ENCODE measurements around the gene AKIRIN2.
A peak's percentile ranks its signal among the peaks of the same experiment; 100 is the strongest.
"Not testable (repeated sequence)": the region's sequence is repeated elsewhere in the genome, so short reads cannot be mapped to it uniquely, and the experiment has no call there.

Gene AKIRIN2

GRCh38 chr6:87716928-87717614 is 15.0 kb upstream of the AKIRIN2 start:
- no peak for DNase-seq

GRCh38 chr6:87714093-87714842 is 12.2 kb upstream of the AKIRIN2 start:
- DNase-seq: peak; percentile 84

GRCh38 chr6:87712713-87713112 is 10.7 kb upstream of the AKIRIN2 start:
- DNase-seq: not testable (repeated sequence)

DNA sequence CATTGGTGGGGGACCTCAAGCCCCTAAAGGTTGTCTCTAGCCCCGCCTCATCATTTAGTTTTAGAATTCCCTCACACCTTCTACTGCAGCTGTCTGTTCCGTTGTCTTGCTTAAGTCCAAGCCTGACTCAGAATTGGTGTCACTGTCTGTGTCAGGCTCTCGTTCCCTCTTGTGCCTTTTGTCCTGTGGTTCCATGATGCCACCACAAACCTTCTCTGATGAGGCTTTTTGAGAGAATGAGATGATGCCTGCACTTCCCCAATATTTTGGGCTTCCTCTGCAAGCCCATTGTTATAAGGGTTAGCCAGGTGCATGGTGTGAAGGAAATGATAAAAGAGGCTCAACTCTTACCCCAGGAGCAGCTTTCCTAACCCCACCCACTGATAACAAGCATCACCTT is 8.1 kb upstream of the AKIRIN2 start:
- DNase-seq: peak; percentile 81

GRCh38 chr6:87708581-87709427 is 6.8 kb upstream of the AKIRIN2 start:
- not testable (repeated sequence) for DNase-seq

DNA sequence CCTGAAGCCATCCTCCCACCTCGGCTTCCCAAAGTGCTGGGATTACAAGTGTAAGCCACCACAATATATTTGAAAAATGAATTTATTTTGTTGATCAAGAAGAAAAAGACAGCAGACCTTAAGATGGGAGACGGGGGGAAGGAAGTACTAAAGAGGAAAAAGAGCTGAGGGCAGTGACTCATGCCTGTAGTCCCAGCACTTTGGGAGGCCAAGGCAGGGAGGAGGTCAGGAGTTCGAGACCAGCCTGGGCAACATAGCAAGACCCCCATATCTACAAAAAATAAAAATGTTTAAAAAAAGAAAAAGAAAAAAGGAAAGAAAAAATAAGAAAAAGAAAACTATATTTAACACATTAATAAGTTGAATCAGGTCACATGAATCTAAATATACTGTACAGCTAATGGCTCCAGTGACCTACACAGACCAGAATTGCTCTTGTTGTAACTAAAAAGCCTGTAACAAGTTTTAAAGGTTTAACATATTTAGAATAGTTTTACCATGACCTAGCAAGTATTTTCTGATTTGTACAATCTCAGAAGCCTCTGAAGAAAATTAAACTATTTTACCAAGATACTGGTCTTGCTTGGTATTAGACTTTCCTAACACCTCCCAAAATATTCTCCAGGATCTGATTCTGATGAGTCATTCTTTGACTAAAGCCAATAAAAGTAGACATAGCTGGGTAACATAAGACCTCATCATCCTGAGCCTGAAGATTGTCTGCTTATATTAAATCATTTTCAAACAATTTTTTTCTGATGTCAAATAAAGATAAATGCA is 4.3 kb upstream of the AKIRIN2 start:
- no peak for DNase-seq

DNA sequence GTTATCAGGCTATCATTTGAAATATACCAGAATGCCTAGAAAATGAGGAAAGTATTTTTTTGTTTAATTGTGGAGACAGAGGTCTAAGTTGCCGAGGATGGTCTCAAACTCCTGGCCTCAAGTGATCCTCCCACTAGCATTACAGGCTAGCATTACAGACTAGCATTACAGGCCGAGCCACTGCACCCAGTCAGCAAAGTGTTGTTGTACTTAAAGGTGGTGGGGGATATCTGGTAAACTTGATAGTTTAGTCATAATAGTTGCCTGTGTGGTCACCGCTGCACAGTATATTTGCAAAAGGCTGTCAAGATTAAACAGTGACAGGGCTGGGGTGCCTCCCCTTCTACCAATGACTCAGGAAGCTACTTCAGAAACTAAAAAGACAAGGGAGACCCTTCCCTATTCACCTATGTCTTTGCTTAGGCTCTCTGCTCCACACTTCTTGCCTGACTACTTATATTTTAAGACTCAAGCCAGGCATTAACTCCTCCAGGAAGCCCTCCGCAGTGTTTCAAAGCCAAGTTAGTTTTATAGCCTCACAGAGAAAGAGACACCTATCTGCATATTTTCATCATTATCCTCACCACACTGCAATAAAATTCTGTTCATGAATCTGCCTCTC is 3.1 kb upstream of the AKIRIN2 start:
- peak; percentile 94 for DNase-seq

DNA sequence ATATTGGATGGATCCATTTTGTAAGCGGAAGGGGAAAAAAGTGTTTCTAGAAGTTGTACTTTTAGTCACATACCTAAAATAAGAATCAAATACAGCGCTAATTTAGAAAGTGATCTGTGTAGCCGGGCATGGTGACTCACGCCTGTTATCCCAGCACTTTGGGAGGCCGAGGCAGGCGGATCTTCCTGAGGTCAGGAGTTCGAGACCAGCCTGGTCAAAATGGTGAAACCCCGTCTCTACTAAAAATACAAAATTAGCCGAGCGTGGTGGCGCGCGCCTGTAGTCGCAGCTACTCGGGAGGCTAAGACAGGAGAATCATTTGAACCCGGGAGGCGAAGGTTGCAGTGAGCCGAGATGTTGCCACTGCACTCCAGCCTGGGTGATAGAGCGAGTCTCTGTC is 1.0 kb upstream of the AKIRIN2 start:
- DNase-seq: not testable (repeated sequence)

GRCh38 chr6:87702589-87702945 is 534 bp upstream of the AKIRIN2 start:
- no peak for DNase-seq

DNA sequence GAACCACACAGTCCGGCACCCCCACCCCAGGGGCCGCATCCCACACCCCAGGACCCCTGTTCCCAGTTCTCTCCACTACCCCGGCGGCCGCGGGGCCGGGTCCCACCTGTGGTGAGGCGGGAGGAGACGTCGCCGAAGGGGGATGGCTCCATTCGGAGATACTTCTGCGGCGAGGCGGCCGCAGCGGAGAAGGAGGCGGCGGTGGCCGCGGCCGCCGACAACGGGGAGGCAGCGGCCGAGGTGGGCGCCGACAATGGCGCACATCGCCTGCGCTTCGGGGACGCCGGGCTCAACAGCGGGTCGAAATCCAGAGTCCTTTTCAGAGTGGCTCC is 723 bp downstream of the AKIRIN2 start:
- DNase-seq: no peak

GRCh38 chr6:87700397-87701343 is 1.4 kb downstream of the AKIRIN2 start:
- peak; percentile 78 for DNase-seq

GRCh38 chr6:87699576-87699975 is 2.5 kb downstream of the AKIRIN2 start:
- no peak for DNase-seq

DNA sequence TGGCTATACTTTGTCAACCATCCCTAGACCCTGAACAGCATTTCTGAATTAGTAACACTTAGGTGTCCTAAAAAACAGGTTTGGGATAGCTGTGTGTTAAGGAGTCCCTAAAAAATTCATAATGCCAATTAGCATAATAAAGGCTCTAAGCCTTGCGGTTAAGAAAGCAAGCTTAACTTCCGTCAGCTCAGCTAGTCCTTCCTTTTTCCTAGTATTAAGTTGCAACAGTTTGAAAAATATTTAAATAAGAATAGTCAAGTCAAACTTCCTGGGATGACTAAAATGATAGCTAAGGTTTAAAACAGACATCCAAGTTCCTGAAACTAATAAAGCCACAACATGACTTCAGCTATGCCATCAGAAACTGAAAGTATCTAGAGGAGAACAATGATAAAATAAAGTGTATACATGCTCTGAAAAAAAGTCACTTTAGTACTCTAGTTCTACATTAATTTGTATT is 3.5 kb downstream of the AKIRIN2 start:
- DNase-seq: peak; percentile 76

DNA sequence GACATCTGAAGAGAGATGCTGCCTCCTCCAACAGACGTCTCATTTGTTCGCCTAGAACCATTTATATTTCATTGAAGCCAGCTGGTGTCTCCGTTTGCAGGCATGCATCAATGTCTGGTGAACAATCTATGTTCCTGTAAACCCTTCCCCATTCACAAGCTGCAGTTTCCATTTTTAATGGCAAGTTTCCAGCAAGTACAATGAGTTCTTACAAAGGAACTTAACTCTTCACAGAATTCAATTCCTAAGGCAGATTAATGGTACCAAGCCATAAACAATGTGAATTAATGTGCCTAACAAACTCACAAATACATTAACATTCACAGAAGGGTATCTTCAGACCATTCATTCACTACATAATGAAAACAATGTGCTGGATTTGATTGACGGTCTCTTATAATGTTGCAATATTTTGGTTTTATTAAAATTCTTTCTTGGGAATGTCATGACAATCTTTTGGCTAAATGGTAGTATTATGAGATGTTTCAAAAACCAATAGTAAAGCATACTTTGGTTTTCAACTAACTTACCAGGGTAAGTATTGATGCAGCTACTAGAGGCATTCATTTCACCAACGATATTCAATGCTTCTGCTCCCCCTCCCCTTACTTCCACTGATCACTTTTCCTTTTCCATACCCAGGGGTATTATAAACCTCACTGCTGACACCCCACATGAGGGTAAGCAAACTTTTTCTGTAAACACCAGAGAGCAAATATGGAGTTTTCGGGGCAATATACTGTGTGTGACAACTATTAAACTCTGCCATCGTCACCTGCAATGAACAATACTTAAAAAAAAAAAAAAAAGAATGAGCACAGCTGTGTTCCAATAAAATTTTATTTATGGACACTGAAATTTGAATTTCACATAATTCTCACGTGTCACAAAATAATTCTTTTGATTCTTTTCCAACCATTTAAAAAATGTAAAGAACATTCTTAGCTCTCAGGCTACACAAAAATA is 4.2 kb downstream of the AKIRIN2 start:
- DNase-seq: no peak

DNA sequence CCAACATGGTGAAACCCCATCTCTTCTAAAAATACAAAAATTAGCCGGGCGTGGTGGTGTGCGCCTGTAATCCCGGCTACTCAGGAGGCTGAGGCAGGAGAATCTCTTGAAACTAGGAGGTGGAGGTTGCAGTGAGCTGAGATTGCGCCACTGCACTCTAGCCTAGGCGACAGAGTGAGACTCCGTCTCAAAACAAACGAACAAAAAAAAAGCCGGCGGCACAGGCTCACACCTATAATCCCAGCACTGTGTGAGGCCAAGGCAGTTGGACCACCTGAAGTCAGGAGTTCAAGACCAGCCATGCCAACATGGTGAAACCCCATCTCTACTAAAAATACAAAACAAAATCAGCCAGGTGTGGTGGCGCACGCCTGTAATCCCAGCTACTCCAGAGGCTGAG is 5.2 kb downstream of the AKIRIN2 start:
- not testable (repeated sequence) for DNase-seq

GRCh38 chr6:87692086-87692485 is 9.9 kb downstream of the AKIRIN2 start:
- DNase-seq: no peak

DNA sequence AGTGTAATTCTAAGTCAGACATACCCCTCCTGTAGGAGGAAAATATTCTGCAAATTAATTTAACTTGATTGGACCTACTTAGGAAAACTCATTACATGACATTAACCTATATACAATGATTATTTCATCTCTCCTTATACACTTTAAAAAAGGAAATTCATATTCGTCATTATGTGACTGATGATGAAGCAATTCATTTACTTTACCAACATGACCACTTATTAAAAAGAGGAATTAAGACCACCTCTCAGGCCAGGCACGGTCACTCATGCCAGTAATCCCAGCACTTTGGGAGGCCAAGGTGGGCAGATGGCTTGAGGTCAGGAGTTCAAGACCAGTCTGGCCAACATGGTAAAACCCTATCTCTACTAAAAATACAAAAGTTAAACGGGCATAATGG is 11.6 kb downstream of the AKIRIN2 start:
- DNase-seq: no peak

DNA sequence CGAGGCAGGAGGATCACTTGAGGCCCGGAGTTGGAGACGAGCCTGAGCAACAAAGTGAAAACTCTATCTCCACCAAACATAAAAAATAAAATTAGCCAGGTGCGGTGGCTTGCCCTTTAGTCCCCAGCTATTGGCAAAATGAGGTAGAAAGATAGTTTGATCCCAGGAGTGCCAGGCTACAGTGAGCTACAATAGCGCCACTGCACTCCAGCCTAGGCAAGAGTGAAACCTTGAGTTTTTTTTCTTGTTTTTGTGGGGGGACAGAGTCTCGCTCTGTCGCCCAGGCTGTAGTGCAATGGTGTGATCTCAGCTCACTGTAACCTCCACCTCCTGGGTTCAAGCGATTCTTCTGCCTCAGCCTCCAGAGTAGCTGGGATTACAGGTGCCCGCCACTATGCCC is 14.1 kb downstream of the AKIRIN2 start:
- DNase-seq: not testable (repeated sequence)

GRCh38 chr6:87687296-87687695 is 14.7 kb downstream of the AKIRIN2 start:
- DNase-seq: no peak

DNA sequence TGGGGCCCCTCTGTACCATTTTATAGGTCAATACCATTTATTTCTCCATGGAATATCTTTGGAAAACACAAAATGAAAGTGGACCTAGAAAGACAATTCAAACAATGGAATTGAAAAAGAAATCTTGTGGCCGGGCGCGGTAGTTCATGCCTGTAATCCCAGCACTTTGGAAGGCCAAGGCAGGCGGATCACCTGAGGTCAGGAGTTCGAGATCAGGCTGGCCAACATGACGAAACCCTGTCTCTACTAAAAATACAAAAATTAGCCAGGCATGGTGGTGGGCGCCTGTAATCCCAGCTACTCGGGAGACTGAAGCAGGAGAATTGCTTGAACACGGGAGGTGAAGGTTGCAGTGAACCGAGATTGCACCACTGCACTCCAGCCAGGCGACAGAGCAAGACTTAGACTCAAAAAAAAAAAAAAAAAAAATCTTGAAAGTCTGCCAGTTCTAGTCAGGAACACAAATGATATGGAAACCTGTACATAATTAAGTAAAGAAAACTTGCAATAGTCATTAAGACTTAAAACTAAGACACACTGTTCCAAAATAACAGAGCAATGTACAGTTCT is 15.3 kb downstream of the AKIRIN2 start:
- DNase-seq: not testable (repeated sequence)

Measured in activated CD4-positive, alpha-beta T cell treated with anti-CD3 and anti-CD28 coated beads, Interleukin-10, Interleukin-2, amounts not matched to agents 100 ng/mL and 50 ng/mL, durations not matched to agents 16 hours and 8 hours (primary cell).